K562 (cell line): ENCODE data around the gene DNAJC11. TPM values are rescaled to one million over a fixed set of nuclear protein-coding genes. Genes with fewer than 3 reads are reported as not detected.

Experiments
- ATAC-seq: fragments of 200-7000 bp; cut with Tn5 transposase; 3 replicates; pipeline ENCODE4 v1.9.1; 2020; ENCODE audit warnings: moderate library complexity
- BruUV-seq: library from RNA; stranded (reverse); fragments of 400-500 nt; replicated peaks from 2 replicates; lab custom pipeline; 2021; lab: Mats Ljungman, UMichigan
- CTCF ChIA-PET: fragments of 300-600 bp; formaldehyde crosslinking; extraction: SDS; loops from one replicate; lab custom pipeline; 2021; ENCODE audit warnings: low intra/inter-chr PET ratio; lab: Yijun Ruan, JAX
- POLR2A ChIA-PET: fragments of 300-600, 350-650 bp; sonication (Branson Sonifier 250); formaldehyde crosslinking; extraction: SDS; loops from one replicate; lab custom pipeline; 2021; ENCODE audit warnings: antibody characterized with exemption, inconsistent platforms; lab: Yijun Ruan, JAX
- DNase-seq, 4 experiments: peaks; one replicate each; pipeline versions ENCODE4 v3.0.0 to v3.0.0-alpha.2; 2011 to 2018; ENCODE audit warnings: low spot score in 3 of 4, mixed read lengths in 3 of 4; ENCODE audit errors: extremely low read depth in 1 of 4
- FAIRE-seq: peaks from 2 replicates; lab custom pipeline; 2011; peaks lifted over from hg19 to GRCh38; lab: Jason Lieb, UNC
- H2AFZ ChIP-seq: 2 replicates; pipeline ENCODE4 v1.6.0; 2011; ENCODE audit warnings: low read depth, low read length, control low read depth, inconsistent platforms
- H3K27ac ChIP-seq: fragments of 200-600 bp; 3 replicates; pipeline ENCODE4 v1.8.0; 2011; ENCODE audit warnings: low read depth, mild to moderate bottlenecking, control low read depth, inconsistent platforms, low read length, moderate library complexity, mixed read lengths; ENCODE audit errors: extremely low read depth
- H3K27me3 ChIP-seq, 2 experiments: fragments of 300-600 bp in 1 of 2; 2 replicates in 1 of 2; 3 replicates in 1 of 2; pipeline versions ENCODE4 v1.6.0 to v1.8.0; 2011; ENCODE audit warnings: inconsistent platforms in 2 of 2, low read length in 2 of 2, mild to moderate bottlenecking in 1 of 2, mixed read lengths in 1 of 2, moderate library complexity in 1 of 2; ENCODE audit not compliant: control insufficient read depth in 2 of 2, insufficient read depth in 2 of 2
- H3K36me3 ChIP-seq: fragments of 300-600 bp; 3 replicates; pipeline ENCODE4 v1.8.0; 2011; ENCODE audit warnings: mild to moderate bottlenecking, low read length, inconsistent platforms; ENCODE audit not compliant: control insufficient read depth, insufficient read depth
- H3K4me1 ChIP-seq, 2 experiments: fragments of 200-600 bp in 1 of 2; replicated peaks in 1 of 2; 2 replicates in 1 of 2; 3 replicates in 1 of 2; pipeline versions ENCODE4 v1.5.1 to v1.8.0; 2011; ENCODE audit warnings: inconsistent platforms in 2 of 2, low read length in 2 of 2, mild to moderate bottlenecking in 1 of 2, mixed read lengths in 1 of 2, moderate library complexity in 1 of 2; ENCODE audit not compliant: control insufficient read depth in 2 of 2, insufficient read depth in 2 of 2
- H3K4me2 ChIP-seq: 2 replicates; pipeline ENCODE4 v1.6.1; 2011; ENCODE audit warnings: low read length, control low read depth, inconsistent platforms, mixed read lengths; ENCODE audit not compliant: insufficient read depth
- H3K4me3 ChIP-seq: fragments of 200-600 bp; sonication (generic), shearing (Covaris generic); 2 replicates; pipeline ENCODE4 v1.5.1; 2016; ENCODE audit warnings: control low read depth, inconsistent platforms
- H3K79me2 ChIP-seq: fragments of 200-600 bp; 3 replicates; pipeline ENCODE4 v1.8.0; 2011; ENCODE audit warnings: low read length, inconsistent platforms; ENCODE audit not compliant: control insufficient read depth, insufficient read depth
- H3K9ac ChIP-seq, 2 experiments: 2 replicates each; pipeline versions ENCODE4 v1.6.0 to v1.6.1; 2011; ENCODE audit warnings: low read depth in 2 of 2, low read length in 2 of 2, control low read depth in 1 of 2, inconsistent platforms in 1 of 2, mild to moderate bottlenecking in 1 of 2, mixed read lengths in 1 of 2; ENCODE audit not compliant: insufficient read depth in 1 of 2
- H3K9me1 ChIP-seq: one replicate; pipeline ENCODE4 v1.6.0; 2011; ENCODE audit warnings: inconsistent platforms, mild to moderate bottlenecking, low read length, moderate library complexity; ENCODE audit not compliant: control insufficient read depth, insufficient read depth
- H3K9me3 ChIP-seq: replicated peaks from 2 replicates; pipeline ENCODE4 v1.5.1; 2011; ENCODE audit warnings: low read depth, low read length, inconsistent platforms; ENCODE audit not compliant: control insufficient read depth, insufficient read depth
- H4K20me1 ChIP-seq: replicated peaks from 2 replicates; pipeline ENCODE4 v1.6.1; 2011; ENCODE audit warnings: low read length, inconsistent platforms, mixed read lengths; ENCODE audit not compliant: control insufficient read depth, insufficient read depth
- BACH1 ChIP-seq: fragments of 200-800 bp; sonication (Bioruptor generic); IDR thresholded peaks from 2 replicates; pipeline ENCODE4 v1.6.1; 2016; ENCODE audit warnings: missing genetic modification characterization, missing compliant biosample characterization
- CHD1 ChIP-seq: fragments of 200-600 bp; sonication (generic); IDR thresholded peaks from one replicate; pipeline ENCODE4 v1.6.1; 2012; ENCODE audit warnings: mild to moderate bottlenecking, moderate library complexity, low read length, inconsistent platforms
- NCOR1 ChIP-seq: fragments of 450-650 bp; IDR thresholded peaks from 2 replicates; pipeline ENCODE4 v1.6.1; 2016; ENCODE audit warnings: mild to moderate bottlenecking, moderate library complexity
- RNF2 ChIP-seq: sonication (generic); IDR thresholded peaks from 2 replicates; pipeline ENCODE4 v1.6.1; 2016
- SETDB1 ChIP-seq: IDR thresholded peaks from one replicate; pipeline ENCODE4 v1.6.1; 2012; ENCODE audit warnings: low read length, control low read depth, inconsistent platforms
- ZNF165 ChIP-seq: fragments of 250-450 bp; sonication (Bioruptor Pico); IDR thresholded peaks from 2 replicates; pipeline ENCODE4 v1.4.0; 2020; ENCODE audit warnings: borderline replicate concordance
- WGBS: fragments of 100-300 bp; shearing (Covaris generic); methylation state at CpG from one replicate; pipeline ENCODE4 v1.1.6; 2016; ENCODE audit warnings: low coverage, mixed read lengths; ENCODE audit not compliant: insufficient coverage; ENCODE audit errors: missing lambda C conversion rate; 5-methylcytosine and 5-hydroxymethylcytosine counted together
- in situ Hi-C: fragments of 300-500 bp; cut with MboI; formaldehyde crosslinking; loops from 4 replicates; pipeline ENCODE4 v1.15.0; 2018; ENCODE audit warnings: inconsistent platforms, mixed read lengths
- intact Hi-C: fragments of 100-400 bp; cut with micrococcal nuclease; formaldehyde crosslinking; loops from 2 replicates; pipeline ENCODE4 v1.14.2; 2022
- polyA plus RNA-seq, 8 experiments: library from polyadenylated mRNA; depleted of rRNA in 4 of 8; stranded (reverse) in 5 of 8; unstranded in 3 of 8; fragments of >200 nt; fragmentation: Nextera tagmentation in 2 of 8; fragmentation: Illumina TruSeq in 1 of 8; extraction: Ambion mirVana in 2 of 8; extraction: Trizol in 1 of 8; gene quantifications; 2 replicates each; pipeline versions ENCODE4 v1.2.1 to v1.2.3, GENCODE V29; 2011 to 2014; ENCODE audit warnings: inconsistent platforms in 1 of 8, missing spikeins in 1 of 8
- total RNA-seq, 7 experiments: library from RNA; depleted of rRNA in 6 of 7; stranded (reverse); fragments of >200 nt in 6 of 7; fragmentation: Illumina TruSeq in 2 of 7; extraction: Trizol in 2 of 7; gene quantifications; 2 replicates each; pipeline versions ENCODE4 v1.2.1 to v1.2.3, GENCODE V29; 2011 to 2021; ENCODE audit warnings: low replicate concordance in 1 of 7
- TF ChIP-seq, protein P1 (sequence below): fragments of 450-650 bp; conservative IDR thresholded peaks from 2 replicates; pipeline ENCODE4 v1.6.1; 2016; ENCODE audit warnings: missing genetic modification characterization, low read depth, mild to moderate bottlenecking, missing compliant biosample characterization, moderate library complexity
- TF ChIP-seq, protein P2 (sequence below), 2 experiments: fragments of 450-650 bp in 1 of 2; sonication (generic) in 1 of 2; formaldehyde crosslinking in 1 of 2; IDR thresholded peaks; 2 replicates each; pipeline versions ENCODE4 v1.7.1 to v1.9.0; 2016 to 2022; ENCODE audit warnings: inconsistent platforms in 1 of 2, mild to moderate bottlenecking in 1 of 2, missing genetic modification reagents in 1 of 2
- TF ChIP-seq, protein P3 (sequence below): fragments of 450-650 bp; IDR thresholded peaks from 2 replicates; pipeline ENCODE4 v1.6.1; 2016; ENCODE audit warnings: borderline replicate concordance

The DNAJC11 gene
- total and polyA plus RNA-seq, 9 of the 15 experiments (the other 6 are each of a cell fraction or from before 2014, with no cell fraction given), result 14.1 to 123 (median 76.6) TPM

- FAIRE-seq (no peak), DNase-seq (peak in 2 of 4 experiments; percentile 48 to 57), ATAC-seq (peak; percentile 8)
- in situ Hi-C loops (no loop called here), intact Hi-C loops (no loop called here)
- WGBS, result 32% methylated on average over 10 of the region's 12 CpGs
- H3K9me3 ChIP-seq, result no peaks in the 10 kb centered on the region
- no peak overlapping the region for H3K4me3 ChIP-seq
- peak overlapping the region; percentile 13; the same call in 2 of the 3 replicates for H3K27ac ChIP-seq
- ChIA-PET CTCF (no interaction called here), POLR2A (interaction anchor here (0.5 to 13.4 kb wide), 3 partner anchors 15 to 85 kb away, joined by 3 to 221 read pairs (median 3); partner anchors contain the start of gene KLHL21)
- H3K79me2 ChIP-seq, result peaks cover 40% of the 10 kb centered on the region
- H3K27me3 ChIP-seq, result no peaks in the 10 kb centered on the region
- BruUV-seq, result no TSS peak
- peak overlapping the region; percentile 48 for H3K4me2 ChIP-seq
- H3K9ac ChIP-seq, result peak overlapping the region in 1 of 2 experiments; percentile 82; a peak in 2 of 4 replicates
- peaks cover 19% of the 10 kb centered on the region for H3K9me1 ChIP-seq
- peaks cover 67% of the 10 kb centered on the region; the same call in 2 of the 3 replicates for H3K36me3 ChIP-seq
- H4K20me1 ChIP-seq, result peaks cover 33% of the 10 kb centered on the region
- peaks cover 36 to 72% of the 10 kb centered on the region in 2 experiments; a peak in 4 of 5 replicates for H3K4me1 ChIP-seq
- no peak overlapping the region for H2AFZ ChIP-seq
- TF ChIP-seq SETDB1 (no peak), ZNF165 (no peak), BACH1 (no peak), RNF2 (no peak), NCOR1 (no peak), CHD1 (no peak)
- TF ChIP-seq, protein P1, sequence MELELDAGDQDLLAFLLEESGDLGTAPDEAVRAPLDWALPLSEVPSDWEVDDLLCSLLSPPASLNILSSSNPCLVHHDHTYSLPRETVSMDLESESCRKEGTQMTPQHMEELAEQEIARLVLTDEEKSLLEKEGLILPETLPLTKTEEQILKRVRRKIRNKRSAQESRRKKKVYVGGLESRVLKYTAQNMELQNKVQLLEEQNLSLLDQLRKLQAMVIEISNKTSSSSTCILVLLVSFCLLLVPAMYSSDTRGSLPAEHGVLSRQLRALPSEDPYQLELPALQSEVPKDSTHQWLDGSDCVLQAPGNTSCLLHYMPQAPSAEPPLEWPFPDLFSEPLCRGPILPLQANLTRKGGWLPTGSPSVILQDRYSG (tag), result no peak
- TF ChIP-seq, protein P2, sequence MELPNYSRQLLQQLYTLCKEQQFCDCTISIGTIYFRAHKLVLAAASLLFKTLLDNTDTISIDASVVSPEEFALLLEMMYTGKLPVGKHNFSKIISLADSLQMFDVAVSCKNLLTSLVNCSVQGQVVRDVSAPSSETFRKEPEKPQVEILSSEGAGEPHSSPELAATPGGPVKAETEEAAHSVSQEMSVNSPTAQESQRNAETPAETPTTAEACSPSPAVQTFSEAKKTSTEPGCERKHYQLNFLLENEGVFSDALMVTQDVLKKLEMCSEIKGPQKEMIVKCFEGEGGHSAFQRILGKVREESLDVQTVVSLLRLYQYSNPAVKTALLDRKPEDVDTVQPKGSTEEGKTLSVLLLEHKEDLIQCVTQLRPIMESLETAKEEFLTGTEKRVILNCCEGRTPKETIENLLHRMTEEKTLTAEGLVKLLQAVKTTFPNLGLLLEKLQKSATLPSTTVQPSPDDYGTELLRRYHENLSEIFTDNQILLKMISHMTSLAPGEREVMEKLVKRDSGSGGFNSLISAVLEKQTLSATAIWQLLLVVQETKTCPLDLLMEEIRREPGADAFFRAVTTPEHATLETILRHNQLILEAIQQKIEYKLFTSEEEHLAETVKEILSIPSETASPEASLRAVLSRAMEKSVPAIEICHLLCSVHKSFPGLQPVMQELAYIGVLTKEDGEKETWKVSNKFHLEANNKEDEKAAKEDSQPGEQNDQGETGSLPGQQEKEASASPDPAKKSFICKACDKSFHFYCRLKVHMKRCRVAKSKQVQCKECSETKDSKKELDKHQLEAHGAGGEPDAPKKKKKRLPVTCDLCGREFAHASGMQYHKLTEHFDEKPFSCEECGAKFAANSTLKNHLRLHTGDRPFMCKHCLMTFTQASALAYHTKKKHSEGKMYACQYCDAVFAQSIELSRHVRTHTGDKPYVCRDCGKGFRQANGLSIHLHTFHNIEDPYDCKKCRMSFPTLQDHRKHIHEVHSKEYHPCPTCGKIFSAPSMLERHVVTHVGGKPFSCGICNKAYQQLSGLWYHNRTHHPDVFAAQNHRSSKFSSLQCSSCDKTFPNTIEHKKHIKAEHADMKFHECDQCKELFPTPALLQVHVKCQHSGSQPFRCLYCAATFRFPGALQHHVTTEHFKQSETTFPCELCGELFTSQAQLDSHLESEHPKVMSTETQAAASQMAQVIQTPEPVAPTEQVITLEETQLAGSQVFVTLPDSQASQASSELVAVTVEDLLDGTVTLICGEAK (IDR thresholded peaks at IDR 0.05), result no peak
- TF ChIP-seq, protein P2 (CRISPR knock-in tag; IDR thresholded peaks at IDR 0.05), result no peak
- TF ChIP-seq, protein P3, sequence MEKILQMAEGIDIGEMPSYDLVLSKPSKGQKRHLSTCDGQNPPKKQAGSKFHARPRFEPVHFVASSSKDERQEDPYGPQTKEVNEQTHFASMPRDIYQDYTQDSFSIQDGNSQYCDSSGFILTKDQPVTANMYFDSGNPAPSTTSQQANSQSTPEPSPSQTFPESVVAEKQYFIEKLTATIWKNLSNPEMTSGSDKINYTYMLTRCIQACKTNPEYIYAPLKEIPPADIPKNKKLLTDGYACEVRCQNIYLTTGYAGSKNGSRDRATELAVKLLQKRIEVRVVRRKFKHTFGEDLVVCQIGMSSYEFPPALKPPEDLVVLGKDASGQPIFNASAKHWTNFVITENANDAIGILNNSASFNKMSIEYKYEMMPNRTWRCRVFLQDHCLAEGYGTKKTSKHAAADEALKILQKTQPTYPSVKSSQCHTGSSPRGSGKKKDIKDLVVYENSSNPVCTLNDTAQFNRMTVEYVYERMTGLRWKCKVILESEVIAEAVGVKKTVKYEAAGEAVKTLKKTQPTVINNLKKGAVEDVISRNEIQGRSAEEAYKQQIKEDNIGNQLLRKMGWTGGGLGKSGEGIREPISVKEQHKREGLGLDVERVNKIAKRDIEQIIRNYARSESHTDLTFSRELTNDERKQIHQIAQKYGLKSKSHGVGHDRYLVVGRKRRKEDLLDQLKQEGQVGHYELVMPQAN, result peak; percentile 44; the same call in 1 of the 2 replicates
Observed at GRCh38 chr1:6585081-6585722, 116.4 kb downstream of the DNAJC11 start.
